GM19467 (cell line): ENCODE data around the gene GADL1.

ENCODE experiments used
- ATAC-seq: cut with Tn5 transposase; IDR thresholded peaks from one replicate; pipeline ENCODE4 v1.9.1; 2021; ENCODE audit warnings: mild to moderate bottlenecking, moderate library complexity; ENCODE audit not compliant: unreplicated experiment

Gene GADL1

DNA sequence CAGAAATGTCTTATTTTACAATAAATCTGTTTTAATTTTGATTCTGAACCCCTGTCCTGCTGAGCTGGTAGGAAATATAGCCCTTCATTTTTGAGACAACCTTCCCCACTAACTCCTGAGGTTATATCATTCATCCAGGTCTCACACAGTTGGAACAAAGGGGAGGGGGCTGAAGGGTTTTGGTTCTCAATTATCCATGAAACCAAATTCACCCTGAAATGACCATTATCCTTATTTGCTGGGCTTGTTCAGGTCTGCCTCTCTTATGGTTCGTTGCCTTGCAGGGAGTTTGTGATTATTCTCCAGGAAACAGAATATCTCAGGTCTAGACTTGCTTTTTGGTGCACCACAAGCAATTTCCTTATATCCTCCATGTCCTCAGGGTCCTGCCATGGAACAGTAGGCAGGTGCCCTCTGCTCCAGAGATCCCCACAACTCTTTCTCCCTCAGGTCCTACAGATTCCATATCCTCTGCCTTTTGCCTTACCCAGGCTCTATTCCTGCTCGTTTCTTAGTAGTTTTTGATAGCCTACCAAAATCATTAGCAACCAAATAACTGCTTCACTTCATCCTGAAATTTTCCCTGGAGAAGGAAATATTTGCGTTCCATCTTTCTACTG lies 193.6 kb downstream of the GADL1 start:
- ATAC-seq: no peak

- ATAC-seq: no peak
Observed at GRCh38 chr3:30699927-30700326, 194.5 kb downstream of the GADL1 start.

- ATAC-seq: no peak
Observed at GRCh38 chr3:30698549-30698948, 195.9 kb downstream of the GADL1 start.

DNA sequence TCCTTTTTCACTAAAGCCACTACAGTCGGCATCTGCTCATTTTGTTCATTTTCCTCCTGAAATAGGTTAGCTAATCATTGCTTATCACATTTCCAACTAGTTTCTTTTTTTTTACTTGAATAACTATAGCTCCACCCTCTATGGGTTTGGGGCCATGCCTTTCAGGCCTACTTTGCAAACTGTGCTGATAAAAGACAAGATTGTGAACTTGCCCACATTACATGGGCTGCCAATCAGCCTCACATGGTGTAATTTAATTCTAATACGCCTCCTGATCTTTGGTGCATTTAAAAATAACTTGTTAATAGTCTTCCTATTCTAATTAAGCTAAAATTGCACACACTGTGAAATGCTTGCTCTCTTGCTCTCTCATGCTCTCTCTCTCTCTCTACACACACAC lies 197.6 kb downstream of the GADL1 start:
- ATAC-seq: no peak

DNA sequence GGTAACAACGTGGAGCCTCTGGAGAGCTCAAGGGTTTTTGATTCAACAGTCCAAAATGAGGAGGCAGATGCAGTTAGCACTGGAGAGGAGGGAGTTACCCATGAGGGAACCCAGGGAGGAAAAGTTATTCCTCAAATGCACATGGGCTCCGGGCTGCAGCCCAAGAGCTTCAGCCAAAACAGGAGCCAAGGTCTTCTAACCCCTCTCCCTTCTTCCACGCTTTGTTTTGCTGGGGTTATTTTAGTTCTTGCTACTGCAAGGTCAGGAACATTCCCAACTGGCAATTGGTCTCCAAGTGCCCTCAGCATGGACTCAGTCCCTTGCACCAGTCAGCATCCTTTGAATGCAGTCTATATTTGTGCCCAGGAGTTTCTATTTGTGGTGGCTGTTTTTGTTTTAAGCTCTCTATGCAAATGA lies 198.1 kb downstream of the GADL1 start:
- ATAC-seq: no peak

GRCh38 chr3:30695302-30696061 lies 199.0 kb downstream of the GADL1 start:
- no peak for ATAC-seq

DNA sequence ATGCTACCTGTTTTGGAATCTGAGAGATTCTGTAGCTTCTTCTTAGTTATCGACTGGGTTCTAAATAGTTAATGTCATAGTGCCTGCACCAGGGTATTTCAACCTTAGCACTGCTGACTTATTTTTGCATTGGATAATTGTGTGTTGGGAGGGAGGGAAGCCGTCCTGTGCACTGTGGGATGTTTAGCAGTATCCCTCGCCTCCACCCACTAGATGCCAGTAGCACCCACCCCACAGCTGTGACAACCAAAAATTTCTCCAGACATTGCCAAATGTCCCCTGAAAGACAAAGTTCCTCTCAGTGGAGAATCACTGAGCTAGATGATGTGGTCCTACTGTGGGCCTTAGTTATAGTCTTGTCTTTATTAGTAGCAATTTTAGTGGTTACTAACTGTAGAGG lies 199.8 kb downstream of the GADL1 start:
- ATAC-seq: no peak

DNA sequence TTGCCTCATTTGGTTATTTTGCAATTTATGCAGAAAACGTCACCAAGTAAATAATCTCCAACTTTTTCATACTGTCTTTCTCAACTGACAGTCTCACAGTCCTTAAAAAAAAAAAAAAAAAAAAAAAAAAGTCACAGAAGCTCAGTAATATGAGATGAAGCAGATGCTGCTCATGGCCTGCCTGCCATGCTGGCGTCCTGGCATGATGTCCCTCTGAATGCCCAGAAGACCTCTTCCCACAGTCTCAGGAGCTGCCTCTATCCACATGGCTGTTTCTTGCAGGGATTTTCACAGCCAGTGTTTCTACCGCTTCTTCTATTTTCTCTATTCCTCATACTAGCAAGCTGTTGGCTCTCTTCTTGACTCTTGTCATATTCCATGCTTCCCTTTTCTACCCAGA lies 200.3 kb downstream of the GADL1 start:
- ATAC-seq: no peak

- ATAC-seq: peak; percentile 95
Observed at GRCh38 chr3:30693470-30694120, 200.9 kb downstream of the GADL1 start.

- ATAC-seq: no peak
Observed at GRCh38 chr3:30692498-30693130, 201.8 kb downstream of the GADL1 start.

DNA sequence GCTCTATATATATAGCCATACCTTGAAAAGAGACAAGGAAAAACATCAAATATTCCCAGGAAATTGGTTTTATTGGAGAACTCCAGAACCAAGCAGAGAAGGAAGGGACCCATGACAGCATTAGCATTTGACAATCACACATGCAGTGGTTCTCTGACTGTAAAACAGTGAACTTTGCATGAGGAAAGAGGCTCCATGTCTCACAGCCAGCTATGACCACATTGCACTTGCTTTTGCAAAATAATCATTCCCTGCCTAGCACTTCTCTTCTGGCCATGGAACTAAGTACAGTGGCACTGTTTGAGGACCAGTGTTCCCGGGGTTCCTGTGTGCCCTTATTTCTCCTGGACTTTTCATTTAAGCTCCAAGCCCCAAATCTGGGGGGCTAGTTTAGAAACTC lies 202.5 kb downstream of the GADL1 start:
- no peak for ATAC-seq

- ATAC-seq: no peak
Observed at GRCh38 chr3:30691249-30691880, 203.1 kb downstream of the GADL1 start.

DNA sequence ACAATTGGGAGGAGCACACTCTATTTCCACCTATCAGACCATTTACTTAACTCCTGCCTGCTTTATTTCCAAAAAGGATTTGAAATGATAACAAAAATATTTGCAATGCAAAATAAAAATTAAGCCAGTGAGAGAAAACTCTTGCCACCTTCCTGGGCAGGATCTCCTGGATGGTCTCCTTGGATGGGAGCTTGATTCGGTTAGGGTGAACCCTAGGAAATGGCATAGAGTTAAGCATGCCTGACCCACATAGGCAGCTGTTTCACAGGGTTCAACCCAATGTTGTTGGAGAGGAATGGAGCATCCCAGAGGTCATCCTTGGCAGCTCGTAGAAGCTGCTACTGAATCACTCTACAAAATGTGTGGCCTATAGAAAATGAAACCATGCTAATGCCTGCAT lies 204.3 kb downstream of the GADL1 start:
- ATAC-seq: no peak

- ATAC-seq: no peak
Observed at GRCh38 chr3:30688776-30689641, 205.5 kb downstream of the GADL1 start.

DNA sequence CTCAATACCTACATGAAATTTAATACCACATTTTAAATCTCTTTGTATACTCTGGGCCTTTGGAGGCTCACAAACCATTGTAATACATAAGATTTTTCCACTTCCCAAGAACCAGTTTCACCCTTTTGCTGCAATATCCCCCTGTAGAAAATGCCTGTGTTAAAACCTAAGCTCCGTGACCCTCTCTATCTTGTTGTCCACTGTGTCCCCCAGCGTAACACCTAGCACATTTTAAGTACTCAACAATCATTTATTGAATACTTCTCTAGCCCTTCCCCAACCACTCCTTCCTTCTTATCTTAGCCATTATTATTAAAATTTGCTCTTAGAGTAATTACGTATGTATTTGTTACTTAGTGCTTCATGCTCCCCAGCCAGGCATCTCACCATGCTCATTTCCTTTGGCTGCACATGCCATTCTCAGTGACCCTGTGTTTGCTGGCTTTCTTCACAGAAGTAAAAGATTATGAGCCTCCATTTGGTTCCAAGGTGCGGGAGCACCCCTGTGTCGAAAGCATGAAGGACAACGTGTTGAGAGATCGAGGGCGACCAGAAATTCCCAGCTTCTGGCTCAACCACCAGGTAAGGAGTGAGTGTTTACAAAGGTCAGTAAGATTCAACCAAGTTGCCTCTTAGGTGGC lies 206.4 kb downstream of the GADL1 start:
- ATAC-seq: no peak

GRCh38 chr3:30686799-30687198 lies 207.7 kb downstream of the GADL1 start:
- no peak for ATAC-seq

GRCh38 chr3:30686176-30686575 lies 208.3 kb downstream of the GADL1 start:
- no peak for ATAC-seq

GRCh38 chr3:30685267-30685667 lies 209.2 kb downstream of the GADL1 start:
- no peak for ATAC-seq

GRCh38 chr3:30684356-30684755 lies 210.1 kb downstream of the GADL1 start:
- no peak for ATAC-seq

DNA sequence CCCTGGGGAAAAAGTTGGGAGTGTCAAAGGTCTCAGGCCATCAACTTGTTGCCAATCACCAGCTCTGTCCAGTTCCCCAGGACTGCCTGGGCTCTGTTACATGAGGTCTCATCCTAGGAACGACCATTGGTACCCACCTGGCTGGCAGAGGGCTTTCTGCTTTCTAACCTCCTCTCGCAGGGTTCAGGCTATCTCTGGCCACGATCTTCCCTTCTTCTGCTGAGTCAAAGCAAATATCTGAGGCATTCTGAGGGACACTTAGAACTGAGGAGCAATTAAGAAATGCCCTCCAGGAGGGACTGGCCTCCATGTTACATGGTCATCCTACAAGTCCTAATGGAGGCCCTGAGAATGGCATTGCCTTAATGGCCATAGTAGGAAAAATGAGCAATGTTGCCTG lies 210.7 kb downstream of the GADL1 start:
- ATAC-seq: no peak
